Body of pancreas (tissue), 4 donors: Measurements from ENCODE around the gene PPM1N.

ENCODE experiments used
- POLR2A ChIP-seq, 3 donors: fragments of 450-650 bp; IDR thresholded peaks; one replicate each; pipeline ENCODE4 v1.6.1; 2016; ENCODE audit warnings: antibody characterized with exemption in 3 of 3, mild to moderate bottlenecking in 2 of 3
- TF ChIP-seq, protein P1 (sequence below), 7 experiments: fragments of 450-650 bp in 4 of 7; fragments of 200-600 bp in 3 of 7; sonication (generic) in 3 of 7; IDR thresholded peaks; one replicate each; pipeline ENCODE4 v1.5.1; 2016 to 2019; ENCODE audit warnings: antibody characterized with exemption in 7 of 7

DNA sequence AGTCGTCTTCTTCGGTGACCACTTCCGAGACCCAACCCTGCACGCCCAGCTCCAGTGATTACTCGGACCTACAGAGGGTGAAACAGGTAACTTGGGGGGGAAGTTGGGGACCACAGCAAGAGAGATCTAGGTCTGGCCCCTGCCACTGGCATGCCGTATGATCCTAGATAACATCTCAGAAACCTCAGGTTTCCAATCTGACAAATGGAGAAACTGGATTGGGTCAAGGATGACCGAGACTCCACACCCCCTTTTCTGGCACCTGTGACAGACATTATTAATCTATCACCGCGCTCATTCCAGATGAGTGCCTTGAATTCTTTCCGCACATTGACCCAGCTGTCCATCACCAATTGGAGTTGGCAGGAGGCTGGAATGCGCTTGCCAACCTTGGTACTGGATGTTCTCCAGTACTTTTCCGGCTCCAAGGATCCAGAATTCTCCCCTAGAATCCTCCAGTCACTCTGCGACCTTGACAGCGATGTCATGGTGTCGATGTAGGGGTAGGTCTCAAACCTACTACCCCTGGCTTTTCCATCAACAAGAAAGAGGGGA lies 26.4 kb downstream of the PPM1N start:
- TF ChIP-seq, protein P1, sequence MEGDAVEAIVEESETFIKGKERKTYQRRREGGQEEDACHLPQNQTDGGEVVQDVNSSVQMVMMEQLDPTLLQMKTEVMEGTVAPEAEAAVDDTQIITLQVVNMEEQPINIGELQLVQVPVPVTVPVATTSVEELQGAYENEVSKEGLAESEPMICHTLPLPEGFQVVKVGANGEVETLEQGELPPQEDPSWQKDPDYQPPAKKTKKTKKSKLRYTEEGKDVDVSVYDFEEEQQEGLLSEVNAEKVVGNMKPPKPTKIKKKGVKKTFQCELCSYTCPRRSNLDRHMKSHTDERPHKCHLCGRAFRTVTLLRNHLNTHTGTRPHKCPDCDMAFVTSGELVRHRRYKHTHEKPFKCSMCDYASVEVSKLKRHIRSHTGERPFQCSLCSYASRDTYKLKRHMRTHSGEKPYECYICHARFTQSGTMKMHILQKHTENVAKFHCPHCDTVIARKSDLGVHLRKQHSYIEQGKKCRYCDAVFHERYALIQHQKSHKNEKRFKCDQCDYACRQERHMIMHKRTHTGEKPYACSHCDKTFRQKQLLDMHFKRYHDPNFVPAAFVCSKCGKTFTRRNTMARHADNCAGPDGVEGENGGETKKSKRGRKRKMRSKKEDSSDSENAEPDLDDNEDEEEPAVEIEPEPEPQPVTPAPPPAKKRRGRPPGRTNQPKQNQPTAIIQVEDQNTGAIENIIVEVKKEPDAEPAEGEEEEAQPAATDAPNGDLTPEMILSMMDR (IDR thresholded peaks at IDR 0.05) = no peak
- no peak for TF ChIP-seq POLR2A (IDR thresholded peaks at IDR 0.05)
